Thoracic aorta (tissue), 2 donors: ENCODE measurements around the gene ANKRD52. TPM values are rescaled to one million over a fixed set of nuclear protein-coding genes. Genes with fewer than 3 reads are reported as not detected.

ENCODE experiments used
- ATAC-seq: fragments of 150-250 bp; one replicate; pipeline ENCODE4 v1.8.0; 2017; ENCODE audit warnings: low read depth; ENCODE audit not compliant: insufficient number of reproducible peaks, low FRiP score
- DNase-seq: peaks from one replicate; pipeline ENCODE4 v3.0.0-alpha.2; 2020; ENCODE audit warnings: low spot score
- H3K27ac ChIP-seq, 2 donors: fragments of 200-600 bp; sonication (generic); 1 replicate in 1 of 2; 2 replicates in 1 of 2; pipeline ENCODE4 v1.5.1; 2016; ENCODE audit warnings: mild to moderate bottlenecking in 2 of 2, moderate library complexity in 2 of 2
- H3K27me3 ChIP-seq: fragments of 200-600 bp; sonication (generic); replicated peaks from 2 replicates; pipeline ENCODE4 v1.6.0; 2016; ENCODE audit warnings: mild to moderate bottlenecking; ENCODE audit not compliant: insufficient read depth
- H3K36me3 ChIP-seq: fragments of 200-600 bp; sonication (generic); one replicate; pipeline ENCODE4 v1.5.1; 2016
- H3K4me1 ChIP-seq, 2 donors: fragments of 200-600 bp; sonication (generic); 1 replicate in 1 of 2; 2 replicates in 1 of 2; pipeline versions ENCODE4 v1.5.1 to v1.6.0; 2016; ENCODE audit warnings: low read depth in 2 of 2, mild to moderate bottlenecking in 1 of 2; ENCODE audit not compliant: control insufficient read depth in 1 of 2
- H3K4me3 ChIP-seq: fragments of 200-600 bp; sonication (generic); 2 replicates; pipeline ENCODE4 v1.5.1; 2016; ENCODE audit warnings: mild to moderate bottlenecking
- H3K9me3 ChIP-seq: fragments of 200-600 bp; sonication (generic); 2 replicates; pipeline ENCODE4 v1.5.1; 2016
- CTCF ChIP-seq: fragments of 200-600 bp; sonication (generic); IDR thresholded peaks from one replicate; pipeline ENCODE4 v1.5.1; 2019; ENCODE audit warnings: antibody characterized with exemption
- total RNA-seq, 2 donors: library from RNA; depleted of rRNA; stranded (reverse); fragments of >200 nt; gene quantifications; one replicate each; pipeline versions ENCODE4 v1.1.0 to v1.2.3, GENCODE V29; 2016

ANKRD52 gene
- total RNA-seq, 2 donors from 2014 or later = 30.9 to 36.3 TPM

GRCh38 chr12:56224102-56224701 is 34.0 kb downstream of the ANKRD52 start, which contains the start of gene NABP2:
Gene NABP2, plus strand, starts transcription at chr12:56224342. Its CDS starts 515 bp downstream, at chr12:56224857.
- no peaks in the 10 kb centered on the region for H3K9me3 ChIP-seq
- no peaks in the 10 kb centered on the region for H3K27me3 ChIP-seq
- H3K4me1 ChIP-seq = peaks cover 24 to 43% of the 10 kb centered on the region in 2 donors
- TF ChIP-seq CTCF = peak; percentile 88
- ATAC-seq (peak; percentile 44), DNase-seq (peak; percentile 95)
- H3K36me3 ChIP-seq = no peaks in the 10 kb centered on the region
- H3K4me3 ChIP-seq = peak within 1 kb of the TSS; percentile 73
- peak within 1 kb of the TSS; percentile 96 to 99 for H3K27ac ChIP-seq

GRCh38 chr12:56223571-56224101 is 34.5 kb downstream of the ANKRD52 start:
- Histone ChIP-seq H3K4me1 (peaks cover 24 to 43% of the 10 kb centered on the region in 2 donors), H3K9me3 (no peaks in the 10 kb centered on the region), H3K36me3 (no peaks in the 10 kb centered on the region), H3K27ac (peak overlapping the region; percentile 96 to 99), H3K27me3 (no peaks in the 10 kb centered on the region), H3K4me3 (peak overlapping the region; percentile 73)
- no peak for TF ChIP-seq CTCF
- DNase-seq = no peak
- no peak for ATAC-seq

- Histone ChIP-seq H3K4me3 (peak overlapping the region; percentile 86), H3K9me3 (no peaks in the 10 kb centered on the region), H3K36me3 (no peaks in the 10 kb centered on the region), H3K4me1 (peaks cover 24 to 46% of the 10 kb centered on the region in 2 donors), H3K27ac (peak overlapping the region; percentile 96 to 99), H3K27me3 (no peaks in the 10 kb centered on the region)
- no peak for TF ChIP-seq CTCF
- no peak for DNase-seq
- no peak for ATAC-seq
These were observed 35.7 kb downstream of the ANKRD52 start for GRCh38 chr12:56222531-56222895.

GRCh38 chr12:56221757-56222530 is 36.2 kb downstream of the ANKRD52 start, which contains the start of gene RNF41:
Gene RNF41, minus strand, starts transcription at chr12:56221922. Its CDS starts 7,875 bp downstream, at chr12:56214047.
- no peaks in the 10 kb centered on the region for H3K27me3 ChIP-seq
- peak; percentile 88 for ATAC-seq
- TF ChIP-seq CTCF = peak; percentile 28
- H3K4me1 ChIP-seq = peaks cover 24 to 48% of the 10 kb centered on the region in 2 donors
- H3K4me3 ChIP-seq = peak within 1 kb of the TSS; percentile 86
- no peaks in the 10 kb centered on the region for H3K36me3 ChIP-seq
- DNase-seq = peak; percentile 91
- peak within 1 kb of the TSS; percentile 96 to 99 for H3K27ac ChIP-seq
- H3K9me3 ChIP-seq = no peaks in the 10 kb centered on the region

- DNase-seq = peak; percentile 51
- Histone ChIP-seq H3K4me3 (peak overlapping the region; percentile 86), H3K27me3 (no peaks in the 10 kb centered on the region), H3K36me3 (peaks cover 5% of the 10 kb centered on the region), H3K4me1 (peaks cover 24 to 48% of the 10 kb centered on the region in 2 donors), H3K9me3 (no peaks in the 10 kb centered on the region), H3K27ac (peak overlapping the region; percentile 96 to 99)
- no peak for TF ChIP-seq CTCF
- ATAC-seq = peak; percentile 45
These were observed 36.9 kb downstream of the ANKRD52 start for GRCh38 chr12:56221232-56221756.
